Prostate gland (tissue), 2 donors: ENCODE data around the gene MYO1B. TPM values are rescaled to one million over a fixed set of nuclear protein-coding genes. Genes with fewer than 3 reads are reported as not detected.

ENCODE experiments used
- DNase-seq: peaks from one replicate; pipeline ENCODE4 v3.0.0-alpha.2; 2019; ENCODE audit warnings: low spot score
- H3K27ac ChIP-seq, 2 donors: fragments of 200-600 bp; sonication (generic); 2 replicates each; pipeline ENCODE4 v1.5.1; 2017 to 2019
- H3K27me3 ChIP-seq: fragments of 200-600 bp; sonication (generic); replicated peaks from 2 replicates; pipeline ENCODE4 v1.5.1; 2019; ENCODE audit not compliant: insufficient read depth
- H3K36me3 ChIP-seq, 2 donors: fragments of 200-600 bp; sonication (generic); 1 replicate in 1 of 2; 2 replicates in 1 of 2; pipeline versions ENCODE4 v1.5.1 to v1.8.1; 2017 to 2019
- H3K4me1 ChIP-seq: fragments of 200-600 bp; sonication (generic); replicated peaks from 2 replicates; pipeline ENCODE4 v1.5.1; 2019
- H3K4me3 ChIP-seq, 2 donors: fragments of 200-600 bp; sonication (generic); 2 replicates each; pipeline ENCODE4 v1.5.1; 2017 to 2019
- H3K9me3 ChIP-seq: fragments of 200-600 bp; sonication (generic); 2 replicates; pipeline ENCODE4 v1.5.1; 2017
- CTCF ChIP-seq, 4 experiments: fragments of 200-600 bp in 2 of 4; fragments of 450-650 bp in 2 of 4; sonication (generic) in 2 of 4; IDR thresholded peaks; 1 replicate in 3 of 4; 2 replicates in 1 of 4; pipeline ENCODE4 v1.5.1; 2016 to 2019; ENCODE audit warnings: antibody characterized with exemption in 4 of 4, mild to moderate bottlenecking in 2 of 4, moderate library complexity in 2 of 4
- POLR2A ChIP-seq: fragments of 450-650 bp; IDR thresholded peaks from one replicate; pipeline ENCODE4 v1.6.1; 2016; ENCODE audit warnings: antibody characterized with exemption, mild to moderate bottlenecking
- POLR2AphosphoS5 ChIP-seq: sonication (generic); formaldehyde crosslinking; IDR thresholded peaks from one replicate; pipeline ENCODE4 v1.6.1; 2017; ENCODE audit warnings: antibody characterized with exemption
- WGBS: methylation state at CpG from one replicate; pipeline ENCODE4 v1.1.5; 2018; 5-methylcytosine and 5-hydroxymethylcytosine counted together
- intact Hi-C: fragments of 100-400 bp; cut with DNase I; formaldehyde crosslinking; loops from one replicate; pipeline ENCODE4 v1.14.2; 2022
- total RNA-seq, 2 donors: library from RNA; depleted of rRNA; stranded (reverse); fragments of >200 nt; gene quantifications; one replicate each; pipeline ENCODE4 v1.1.0, GENCODE V29; 2016

The MYO1B gene
- total RNA-seq, 2 donors from 2014 or later = 22.4 to 38.3 TPM

DNA sequence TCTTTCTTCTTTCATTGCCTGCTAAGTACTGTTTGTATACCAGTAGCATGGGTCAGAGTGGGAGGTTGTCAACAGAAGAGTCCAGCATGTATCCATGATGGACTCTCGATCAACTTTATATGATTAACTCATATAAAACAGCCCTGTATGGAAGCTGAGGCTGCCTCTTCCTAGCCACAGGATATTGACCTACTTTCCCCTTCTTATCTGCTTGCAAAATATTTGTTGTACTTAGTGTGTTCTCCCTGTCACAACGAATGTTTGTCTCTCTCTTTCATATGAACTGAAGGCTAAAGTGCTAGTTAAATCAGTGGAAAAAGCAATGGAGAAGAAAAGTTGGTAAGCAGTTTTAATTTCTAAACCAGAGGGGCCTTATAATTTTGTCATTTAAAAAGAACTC, 17.8 kb downstream of the MYO1B start:
- WGBS = 9% methylated on average over 2 of the region's 2 CpGs
- TF ChIP-seq CTCF (IDR thresholded peaks at IDR 0.05) = no peak
- peak; percentile 64 for TF ChIP-seq POLR2AphosphoS5
- peak; percentile 14 for DNase-seq

DNA sequence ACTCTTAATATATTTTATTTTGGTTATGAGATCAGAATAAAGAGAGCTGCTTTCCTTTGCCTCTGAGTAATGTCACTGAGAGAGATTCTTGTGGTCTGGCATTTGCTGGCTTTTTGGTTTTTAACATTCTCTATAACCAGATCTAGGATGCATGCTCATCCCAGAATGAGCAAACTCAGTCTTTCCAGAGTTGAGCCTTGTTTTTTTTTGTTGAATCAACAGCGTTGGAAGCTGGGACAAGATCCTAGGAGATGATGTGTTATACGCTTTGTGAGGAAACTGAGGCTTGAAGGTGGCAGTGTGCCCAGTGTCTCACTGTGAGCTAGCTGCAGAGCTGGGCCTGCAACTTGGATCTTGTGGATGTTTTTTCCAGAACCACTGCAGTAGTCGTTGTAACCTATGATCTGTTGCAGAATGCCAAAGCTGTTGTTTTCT, 19.5 kb downstream of the MYO1B start:
- Histone ChIP-seq H3K27ac (no peak overlapping the region), H3K9me3 (no peaks in the 10 kb centered on the region)
- DNase-seq = no peak

More for the DNA sequence above, 17.8 kb downstream of the MYO1B start:
- no peaks in the 10 kb centered on the region for H3K9me3 ChIP-seq
- H3K4me1 ChIP-seq = peaks cover 12% of the 10 kb centered on the region
- no peak overlapping the region for H3K4me3 ChIP-seq
- H3K27me3 ChIP-seq = no peaks in the 10 kb centered on the region
- intact Hi-C loops = no loop called here
- H3K36me3 ChIP-seq = no peaks in the 10 kb centered on the region
- H3K27ac ChIP-seq = peak overlapping the region in 1 of 2 donors; percentile 1

GRCh38 chr2:191265311-191266170, 20.3 kb downstream of the MYO1B start:
- Histone ChIP-seq H3K4me3 (no peak overlapping the region), H3K27me3 (no peaks in the 10 kb centered on the region), H3K27ac (peak overlapping the region; percentile 3 to 43), H3K36me3 (no peaks in the 10 kb centered on the region), H3K4me1 (peaks cover 12% of the 10 kb centered on the region), H3K9me3 (no peaks in the 10 kb centered on the region)
- intact Hi-C loops = no loop called here
- DNase-seq = no peak
- WGBS = 13% methylated on average over 15 of the region's 15 CpGs
- TF ChIP-seq CTCF (IDR thresholded peaks at IDR 0.05) = no peak
- TF ChIP-seq POLR2AphosphoS5 = no peak
- TF ChIP-seq POLR2A = no peak

More for the DNA sequence above, 19.5 kb downstream of the MYO1B start:
- Histone ChIP-seq H3K4me3 (no peak overlapping the region), H3K27me3 (no peaks in the 10 kb centered on the region), H3K36me3 (no peaks in the 10 kb centered on the region), H3K4me1 (peaks cover 12% of the 10 kb centered on the region)
- TF ChIP-seq CTCF (IDR thresholded peaks at IDR 0.05) = no peak
- TF ChIP-seq POLR2AphosphoS5 = no peak
- TF ChIP-seq POLR2A = no peak
- intact Hi-C loops = no loop called here
- 60% methylated on average over 3 of the region's 3 CpGs for WGBS

- H3K36me3 ChIP-seq = no peaks in the 10 kb centered on the region
- H3K4me1 ChIP-seq = peaks cover 12% of the 10 kb centered on the region
- 82% methylated on average over 2 of the region's 2 CpGs for WGBS
- intact Hi-C loops = no loop called here
- peak overlapping the region; percentile 3 to 43 for H3K27ac ChIP-seq
- H3K27me3 ChIP-seq = no peaks in the 10 kb centered on the region
- no peak for TF ChIP-seq CTCF (IDR thresholded peaks at IDR 0.05)
- TF ChIP-seq POLR2AphosphoS5 = no peak
- TF ChIP-seq POLR2A = no peak
- DNase-seq = no peak
- H3K4me3 ChIP-seq = no peak overlapping the region
- no peaks in the 10 kb centered on the region for H3K9me3 ChIP-seq
These were observed 21.0 kb downstream of the MYO1B start for GRCh38 chr2:191266201-191266600.

DNA sequence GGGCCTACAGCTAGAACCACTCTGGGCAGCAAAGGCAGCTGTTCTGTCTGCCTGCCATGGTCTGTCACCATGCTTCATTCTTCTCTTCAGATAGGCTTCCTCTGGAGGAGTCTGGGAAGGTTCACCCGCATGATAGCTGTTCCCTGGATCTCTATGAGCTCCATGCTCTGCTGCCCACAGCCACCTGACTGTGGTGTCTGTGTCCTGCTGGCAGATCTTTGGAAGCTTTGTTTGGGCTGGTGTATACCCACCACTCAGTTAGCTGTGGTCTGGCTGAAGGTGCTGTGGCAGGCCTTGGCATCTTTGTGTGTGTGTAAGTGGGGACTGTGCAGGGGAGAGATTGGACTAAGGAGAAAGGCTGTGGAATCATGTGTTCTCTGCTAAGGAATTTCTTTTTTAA, 23.4 kb downstream of the MYO1B start:
- DNase-seq = no peak
- TF ChIP-seq POLR2AphosphoS5 (no peak), POLR2A (no peak), CTCF (IDR thresholded peaks at IDR 0.05) (no peak)
- Histone ChIP-seq H3K4me3 (no peak overlapping the region), H3K27me3 (no peaks in the 10 kb centered on the region), H3K36me3 (no peaks in the 10 kb centered on the region), H3K9me3 (no peaks in the 10 kb centered on the region), H3K27ac (no peak overlapping the region), H3K4me1 (peaks cover 12% of the 10 kb centered on the region)
- 100% methylated on average over 1 of the region's 1 CpG for WGBS
- intact Hi-C loops = no loop called here
